ENCODE results near the gene SRR. TPM values are rescaled to one million over a fixed set of nuclear protein-coding genes. Genes with fewer than 3 reads are reported as not detected.

SRR gene
- total and polyA plus RNA-seq, 9 of the 15 experiments (the other 6 are each of a cell fraction or from before 2014, with no cell fraction given) = 5.0 to 19.4 (median 7.9) TPM

GRCh38 chr17:2283302-2283701 is 20.4 kb upstream of the SRR start (continued):
- TF ChIP-seq ZNF274 (IDR thresholded peaks at IDR 0.05; ENCODE audit: borderline replicate concordance, low read depth, low read length) = no peak

GRCh38 chr17:2289878-2290478 is 13.8 kb upstream of the SRR start:
- no peak overlapping the region for H3K4me2 ChIP-seq (ENCODE audit: insufficient read depth, low read length)
- ATAC-seq (no peak), DNase-seq (ENCODE audit: extremely low read depth in 1 of 4, low spot score in 3 of 4) (no peak), FAIRE-seq (no peak)
- TF ChIP-seq MNT (conservative IDR thresholded peaks at IDR 0.05) = no peak
- TF ChIP-seq RFX5 (IDR thresholded peaks at IDR 0.05; ENCODE audit: low read depth, low read length) = peak; percentile 87
- intact Hi-C loops (cut with micrococcal nuclease) = no loop called here
- H2AFZ ChIP-seq (ENCODE audit: low read depth, low read length) = no peak overlapping the region
- H3K9ac ChIP-seq (ENCODE audit: insufficient read depth in 1 of 2, low read depth in 2 of 2, low read length in 2 of 2) = no peak overlapping the region
- H3K79me2 ChIP-seq (ENCODE audit: control insufficient read depth, insufficient read depth, low read length) = no peaks in the 10 kb centered on the region
- H3K4me3 ChIP-seq = no peak overlapping the region
- no peaks in the 10 kb centered on the region for H4K20me1 ChIP-seq (replicated peaks; ENCODE audit: control insufficient read depth, insufficient read depth, low read length)
- no peaks in the 10 kb centered on the region for H3K27me3 ChIP-seq (ENCODE audit: control insufficient read depth in 2 of 2, insufficient read depth in 2 of 2, low read length in 2 of 2)
- H3K9me3 ChIP-seq (replicated peaks; ENCODE audit: control insufficient read depth, insufficient read depth, low read depth, low read length) = no peaks in the 10 kb centered on the region
- H3K27ac ChIP-seq (ENCODE audit: extremely low read depth, low read depth, low read length) = no peak overlapping the region
- BruUV-seq (replicated peaks) = no TSS peak
- in situ Hi-C loops (cut with MboI) = no loop called here
- peaks cover 56% of the 10 kb centered on the region; the same call in 2 of the 3 replicates for H3K36me3 ChIP-seq (ENCODE audit: control insufficient read depth, insufficient read depth, low read length)
- 66% methylated on average over 2 of the region's 5 CpGs for WGBS (ENCODE audit: insufficient coverage, low coverage, missing lambda C conversion rate)
- H3K9me1 ChIP-seq (ENCODE audit: control insufficient read depth, insufficient read depth, low read length) = no peaks in the 10 kb centered on the region
- ChIA-PET CTCF (ENCODE audit: low intra/inter-chr PET ratio) (no interaction called here), POLR2A (interaction anchor here (0.7 kb wide), 1 partner anchor 298 kb away, joined by 3 read pairs; no protein-coding TSS in a partner anchor)
- H3K4me1 ChIP-seq (replicated peaks in 1 of 2; ENCODE audit: control insufficient read depth in 2 of 2, insufficient read depth in 2 of 2, low read length in 2 of 2) = no peaks in the 10 kb centered on the region; a peak in 1 of 5 replicates
